ENCODE data around the gene C8A. TPM values are rescaled to one million over a fixed set of nuclear protein-coding genes. Genes with fewer than 3 reads are reported as not detected.

C8A gene
- polyA plus RNA-seq, 3 donors = not detected

GRCh38 chr1:56874689-56875088, 20.1 kb downstream of the C8A start:
- Mint-ChIP-seq H3K36me3 (no peaks in the 10 kb centered on the region), H3K4me3 (no peak overlapping the region), H3K27me3 (ENCODE audit: low read depth in 3 of 3) (peaks cover 2 to 3% (median 2%) of the 10 kb centered on the region in 3 donors), H3K27ac (no peak overlapping the region), H3K9me3 (peaks cover 2 to 7% (median 4%) of the 10 kb centered on the region in 7 donors), H3K4me1 (no peaks in the 10 kb centered on the region)
- DNase-seq = no peak
- H2AFZ ChIP-seq (ENCODE audit: insufficient read depth, low read depth, low read length, poor library complexity, severe bottlenecking) = no peak overlapping the region
- H4K20me1 ChIP-seq (ENCODE audit: insufficient read depth, low read length) = no peaks in the 10 kb centered on the region
- no peaks in the 10 kb centered on the region for H3K9me3 ChIP-seq (replicated peaks in 1 of 2; ENCODE audit: control insufficient read depth in 1 of 2, insufficient read depth in 1 of 2, low read length in 2 of 2)
- no peaks in the 10 kb centered on the region for H3K36me3 ChIP-seq (replicated peaks in 1 of 2; ENCODE audit: control insufficient read depth in 1 of 2, insufficient read depth in 2 of 2, low read length in 2 of 2)
- H3K27me3 ChIP-seq (ENCODE audit: control insufficient read depth in 2 of 2, insufficient read depth in 2 of 2, low read length in 2 of 2) = no peaks in the 10 kb centered on the region
- H3K27ac ChIP-seq (ENCODE audit: low read depth in 1 of 2, low read length in 2 of 2) = no peak overlapping the region
- intact Hi-C loops (cut with micrococcal nuclease) = no loop called here
- no peaks in the 10 kb centered on the region for H3K79me2 ChIP-seq (ENCODE audit: insufficient read depth, low read length)
- no peak overlapping the region for H3K9ac ChIP-seq (ENCODE audit: insufficient read depth, low read length, poor library complexity, severe bottlenecking)
- H3K4me2 ChIP-seq (replicated peaks; ENCODE audit: extremely low read depth, low read length, poor library complexity, severe bottlenecking) = no peak overlapping the region
- no peak overlapping the region for H3K4me3 ChIP-seq (replicated peaks in 1 of 3; ENCODE audit: low read depth in 2 of 3, low read length in 3 of 3)
- H3K4me1 ChIP-seq (ENCODE audit: control insufficient read depth in 1 of 2, insufficient read depth in 2 of 2, low read length in 2 of 2) = no peaks in the 10 kb centered on the region
- 77% methylated on average over 3 of the region's 4 CpGs for WGBS (ENCODE audit: insufficient coverage)
- TF ChIP-seq CTCF (IDR thresholded peaks at IDR 0.05) = no peak

GRCh38 chr1:56877973-56878372, 23.4 kb downstream of the C8A start:
- Histone ChIP-seq H3K27ac (ENCODE audit: low read depth in 1 of 2, low read length in 2 of 2) (no peak overlapping the region), H3K4me2 (replicated peaks; ENCODE audit: extremely low read depth, low read length, poor library complexity, severe bottlenecking) (no peak overlapping the region), H4K20me1 (ENCODE audit: insufficient read depth, low read length) (no peaks in the 10 kb centered on the region), H3K36me3 (replicated peaks in 1 of 2; ENCODE audit: control insufficient read depth in 1 of 2, insufficient read depth in 2 of 2, low read length in 2 of 2) (no peaks in the 10 kb centered on the region), H3K9me3 (replicated peaks in 1 of 2; ENCODE audit: control insufficient read depth in 1 of 2, insufficient read depth in 1 of 2, low read length in 2 of 2) (no peaks in the 10 kb centered on the region), H3K4me1 (ENCODE audit: control insufficient read depth in 1 of 2, insufficient read depth in 2 of 2, low read length in 2 of 2) (no peaks in the 10 kb centered on the region), H3K27me3 (ENCODE audit: control insufficient read depth in 2 of 2, insufficient read depth in 2 of 2, low read length in 2 of 2) (no peaks in the 10 kb centered on the region), H3K79me2 (ENCODE audit: insufficient read depth, low read length) (no peaks in the 10 kb centered on the region), H2AFZ (ENCODE audit: insufficient read depth, low read depth, low read length, poor library complexity, severe bottlenecking) (no peak overlapping the region), H3K4me3 (replicated peaks in 1 of 3; ENCODE audit: low read depth in 2 of 3, low read length in 3 of 3) (no peak overlapping the region), H3K9ac (ENCODE audit: insufficient read depth, low read length, poor library complexity, severe bottlenecking) (no peak overlapping the region)
- intact Hi-C loops (cut with micrococcal nuclease) = no loop called here
- Mint-ChIP-seq H3K27me3 (ENCODE audit: low read depth in 3 of 3) (peaks cover 0 to 3% (median 0%) of the 10 kb centered on the region in 3 donors), H3K27ac (peak overlapping the region in 1 of 7 donors; percentile 36), H3K9me3 (peaks cover 2 to 8% (median 4%) of the 10 kb centered on the region in 7 donors), H3K4me1 (no peaks in the 10 kb centered on the region), H3K36me3 (no peaks in the 10 kb centered on the region), H3K4me3 (no peak overlapping the region)
- no peak for DNase-seq
- 11% methylated on average over 1 of the region's 3 CpGs for WGBS (ENCODE audit: insufficient coverage)
- no peak for TF ChIP-seq CTCF (IDR thresholded peaks at IDR 0.05)
